B cell (primary cell): ENCODE data around the gene GSTM5.

Experiments used
- CTCF ChIP-seq: fragments of 200-600 bp; IDR thresholded peaks from one replicate; pipeline ENCODE4 v1.8.0; 2022; ENCODE audit warnings: antibody characterized with exemption, mild to moderate bottlenecking
- EZH2 ChIP-seq: IDR thresholded peaks from 2 replicates; pipeline ENCODE4 v1.6.1; 2012; ENCODE audit warnings: borderline replicate concordance, low read depth, mild to moderate bottlenecking, moderate library complexity, low read length; ENCODE audit not compliant: insufficient read depth, poor library complexity, severe bottlenecking

- TF ChIP-seq CTCF (no peak), EZH2 (no peak)
Measured at GRCh38 chr1:109733236-109733870, 21.3 kb downstream of the GSTM5 start.
